NCI-H748 (cell line): ENCODE measurements around the gene GARIN5A.

ENCODE experiments used
- DNase-seq: peaks from one replicate; lab custom pipeline; 2025; ENCODE audit not compliant: unreplicated experiment; lab: John Stamatoyannopoulos, UW

Gene GARIN5A

GRCh38 chr19:50476224-50476906 lies at the start of gene GARIN5A, which contains the start of gene EMC10:
TSS of gene GARIN5A (minus strand) at chr19:50476848. CDS start at chr19:50476388, 460 bp downstream.
TSS of gene EMC10 (plus strand) at chr19:50476507. CDS start at chr19:50476545, 38 bp downstream.
- DNase-seq = peak; percentile 98

GRCh38 chr19:50522881-50523280 lies 46.2 kb upstream of the GARIN5A start:
- DNase-seq = no peak

- no peak for DNase-seq
Measured at GRCh38 chr19:50520822-50521465, 44.3 kb upstream of the GARIN5A start.

- no peak for DNase-seq
Measured at GRCh38 chr19:50519006-50519575, 42.4 kb upstream of the GARIN5A start.

- DNase-seq = no peak
Measured at GRCh38 chr19:50518091-50519005, 41.7 kb upstream of the GARIN5A start.

GRCh38 chr19:50517704-50518075 lies 41.0 kb upstream of the GARIN5A start:
- no peak for DNase-seq

- DNase-seq = no peak
Measured at GRCh38 chr19:50516964-50517703, 40.5 kb upstream of the GARIN5A start.

- DNase-seq = peak; percentile 21
Measured at GRCh38 chr19:50516456-50516855, 39.8 kb upstream of the GARIN5A start.

GRCh38 chr19:50515168-50515561 lies 38.5 kb upstream of the GARIN5A start:
- DNase-seq = no peak

GRCh38 chr19:50514346-50515167 lies 37.9 kb upstream of the GARIN5A start:
- DNase-seq = peak; percentile 85

- DNase-seq = no peak
Measured at GRCh38 chr19:50513746-50514345, 37.2 kb upstream of the GARIN5A start, which contains the start of gene ASPDH. TSS of gene ASPDH (minus strand) at chr19:50513913. CDS start at chr19:50513823, 90 bp downstream.

GRCh38 chr19:50512999-50513745 lies 36.5 kb upstream of the GARIN5A start:
- no peak for DNase-seq

- DNase-seq = no peak
Measured at GRCh38 chr19:50512112-50512998, 35.7 kb upstream of the GARIN5A start.

GRCh38 chr19:50511069-50511822 lies 34.6 kb upstream of the GARIN5A start, which contains the start of gene JOSD2:
TSS of gene JOSD2 (minus strand) at chr19:50511191. CDS start at chr19:50510431, 760 bp downstream.
- DNase-seq = peak; percentile 100

GRCh38 chr19:50510700-50511068 lies 34.0 kb upstream of the GARIN5A start:
- DNase-seq = peak; percentile 100

- peak; percentile 79 for DNase-seq
Measured at GRCh38 chr19:50510121-50510670, 33.5 kb upstream of the GARIN5A start.
